ES-I3 (cell line): ENCODE measurements around the gene DYDC2.
"Not testable (repeated sequence)": the region's sequence is repeated elsewhere in the genome, so short reads cannot be mapped to it uniquely, and the experiment has no call there.

Source experiments
- H3K36me3 ChIP-seq: 2 replicates; pipeline ENCODE4 v1.6.1; 2013; ENCODE audit warnings: mild to moderate bottlenecking, low read length, control low read depth, moderate library complexity; ENCODE audit not compliant: insufficient read depth
- H3K4me1 ChIP-seq: 2 replicates; pipeline ENCODE4 v1.6.1; 2013; ENCODE audit warnings: mild to moderate bottlenecking, control low read depth, low read length; ENCODE audit not compliant: insufficient read depth
- H3K9ac ChIP-seq: 2 replicates; pipeline ENCODE4 v1.6.1; 2013; ENCODE audit warnings: low read depth, mild to moderate bottlenecking, low read length, moderate library complexity
- H3K9me3 ChIP-seq: 2 replicates; pipeline ENCODE4 v1.6.1; 2013; ENCODE audit warnings: mild to moderate bottlenecking, low read length, moderate library complexity; ENCODE audit not compliant: control insufficient read depth, insufficient read depth

The DYDC2 gene

GRCh38 chr10:80344912-80345311, 11.7 kb upstream of the DYDC2 start:
- H3K9ac ChIP-seq = no peak overlapping the region

GRCh38 chr10:80350251-80350650, 6.3 kb upstream of the DYDC2 start:
- Histone ChIP-seq H3K9me3 (no peaks in the 10 kb centered on the region), H3K36me3 (no peaks in the 10 kb centered on the region), H3K9ac (no peak overlapping the region), H3K4me1 (no peaks in the 10 kb centered on the region; the same call in 1 of the 2 replicates)

More at GRCh38 chr10:80344912-80345311, 11.7 kb upstream of the DYDC2 start:
- no peaks in the 10 kb centered on the region for H3K36me3 ChIP-seq
- no peaks in the 10 kb centered on the region for H3K9me3 ChIP-seq
- no peaks in the 10 kb centered on the region for H3K4me1 ChIP-seq

- Histone ChIP-seq H3K9me3 (no peaks in the 10 kb centered on the region), H3K4me1 (no peaks in the 10 kb centered on the region; the same call in 1 of the 2 replicates), H3K9ac (no peak overlapping the region), H3K36me3 (no peaks in the 10 kb centered on the region)
These were observed 5.4 kb upstream of the DYDC2 start for GRCh38 chr10:80351220-80351619.

GRCh38 chr10:80356989-80357850, 639 bp downstream of the DYDC2 start:
- Histone ChIP-seq H3K9ac (peak overlapping the region; percentile 55), H3K4me1 (no peaks in the 10 kb centered on the region), H3K9me3 (no peaks in the 10 kb centered on the region), H3K36me3 (no peaks in the 10 kb centered on the region)

- no peaks in the 10 kb centered on the region for H3K4me1 ChIP-seq
These were observed 1.2 kb downstream of the DYDC2 start for GRCh38 chr10:80357851-80358125.

GRCh38 chr10:80358925-80359324, 2.3 kb downstream of the DYDC2 start:
- not testable (repeated sequence) for H3K9me3 ChIP-seq, H3K9ac ChIP-seq, H3K36me3 ChIP-seq

More at GRCh38 chr10:80357851-80358125, 1.2 kb downstream of the DYDC2 start:
- no peaks in the 10 kb centered on the region for H3K36me3 ChIP-seq
- H3K9me3 ChIP-seq = no peaks in the 10 kb centered on the region
- no peak overlapping the region; the same call in 1 of the 2 replicates for H3K9ac ChIP-seq

GRCh38 chr10:80359644-80360043, 3.1 kb downstream of the DYDC2 start:
- Histone ChIP-seq H3K9ac (no peak overlapping the region), H3K36me3 (no peaks in the 10 kb centered on the region), H3K9me3 (no peaks in the 10 kb centered on the region), H3K4me1 (no peaks in the 10 kb centered on the region)

More at GRCh38 chr10:80358925-80359324, 2.3 kb downstream of the DYDC2 start:
- not testable (repeated sequence) for H3K4me1 ChIP-seq

GRCh38 chr10:80365510-80365909, 8.9 kb downstream of the DYDC2 start:
- Histone ChIP-seq H3K9me3 (peaks cover 12% of the 10 kb centered on the region; the same call in 1 of the 2 replicates), H3K9ac (no peak overlapping the region), H3K36me3 (no peaks in the 10 kb centered on the region)

GRCh38 chr10:80371467-80371866, 14.9 kb downstream of the DYDC2 start:
- H3K9ac ChIP-seq = no peak overlapping the region
- H3K4me1 ChIP-seq = no peaks in the 10 kb centered on the region
- peaks cover 9% of the 10 kb centered on the region; the same call in 1 of the 2 replicates for H3K9me3 ChIP-seq
- H3K36me3 ChIP-seq = no peaks in the 10 kb centered on the region

More at GRCh38 chr10:80365510-80365909, 8.9 kb downstream of the DYDC2 start:
- H3K4me1 ChIP-seq = no peaks in the 10 kb centered on the region

- H3K9ac ChIP-seq = no peak overlapping the region
- H3K9me3 ChIP-seq = peaks cover 6% of the 10 kb centered on the region; the same call in 1 of the 2 replicates
- H3K36me3 ChIP-seq = no peaks in the 10 kb centered on the region
- H3K4me1 ChIP-seq = no peaks in the 10 kb centered on the region
These were observed 16.1 kb downstream of the DYDC2 start for GRCh38 chr10:80372675-80373074.

GRCh38 chr10:80373502-80373901, 16.9 kb downstream of the DYDC2 start:
- H3K9me3 ChIP-seq = no peaks in the 10 kb centered on the region
- H3K36me3 ChIP-seq = no peaks in the 10 kb centered on the region
- H3K4me1 ChIP-seq = peaks cover 3% of the 10 kb centered on the region; the same call in 1 of the 2 replicates
- H3K9ac ChIP-seq = no peak overlapping the region

- H3K9ac ChIP-seq = no peak overlapping the region
- H3K9me3 ChIP-seq = no peaks in the 10 kb centered on the region
- no peaks in the 10 kb centered on the region for H3K36me3 ChIP-seq
- peaks cover 4% of the 10 kb centered on the region; the same call in 1 of the 2 replicates for H3K4me1 ChIP-seq
These were observed 23.1 kb downstream of the DYDC2 start for GRCh38 chr10:80379701-80380100.

- H3K4me1 ChIP-seq = peaks cover 4% of the 10 kb centered on the region; the same call in 1 of the 2 replicates
These were observed 23.6 kb downstream of the DYDC2 start for GRCh38 chr10:80380185-80380584.

GRCh38 chr10:80382989-80383388, 26.4 kb downstream of the DYDC2 start:
- Histone ChIP-seq H3K4me1 (peaks cover 4% of the 10 kb centered on the region; the same call in 1 of the 2 replicates), H3K36me3 (no peaks in the 10 kb centered on the region), H3K9ac (no peak overlapping the region), H3K9me3 (no peaks in the 10 kb centered on the region)

More at GRCh38 chr10:80380185-80380584, 23.6 kb downstream of the DYDC2 start:
- no peak overlapping the region for H3K9ac ChIP-seq
- no peaks in the 10 kb centered on the region for H3K36me3 ChIP-seq
- H3K9me3 ChIP-seq = no peaks in the 10 kb centered on the region

- H3K9me3 ChIP-seq = no peaks in the 10 kb centered on the region
- no peaks in the 10 kb centered on the region for H3K36me3 ChIP-seq
- no peaks in the 10 kb centered on the region for H3K4me1 ChIP-seq
- no peak overlapping the region for H3K9ac ChIP-seq
These were observed 34.2 kb downstream of the DYDC2 start for GRCh38 chr10:80390740-80391139.
